Inflammatory macrophage treated with lipopolysaccharide for 4 hours (primary cell): ENCODE measurements around the gene CDKN1A.
"Not testable (repeated sequence)": the region's sequence is repeated elsewhere in the genome, so short reads cannot be mapped to it uniquely, and the experiment has no call there.

Source experiments
- DNase-seq: peaks from one replicate; pipeline ENCODE4 v3.0.0-alpha.2; 2020

The CDKN1A gene

GRCh38 chr6:36678488-36679042 is at the start of gene CDKN1A:
Gene CDKN1A (plus strand): TSS chr6:36678714. CDS start chr6:36684102, 5,388 bp downstream.
- DNase-seq: peak; percentile 94

DNA sequence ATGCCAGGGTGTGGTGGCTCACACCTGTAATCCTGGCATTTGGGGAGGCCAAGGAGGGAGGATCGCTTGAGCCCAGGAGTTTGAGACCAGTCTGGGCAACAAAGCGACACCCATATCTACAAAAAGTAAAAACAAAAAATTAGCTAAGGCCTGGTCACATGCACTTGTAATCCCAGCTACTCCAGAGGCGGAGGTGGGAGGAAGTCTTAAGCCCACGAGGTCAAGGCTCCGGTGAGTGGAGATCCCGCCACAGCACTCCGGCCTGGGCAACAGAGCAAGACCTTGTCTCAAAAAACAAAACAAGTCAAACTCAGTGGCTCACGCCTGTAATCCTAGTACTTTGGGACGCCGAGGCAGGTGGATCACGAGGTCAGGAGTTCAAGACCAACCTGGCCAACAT is 48.7 kb upstream of the CDKN1A start:
- no peak for DNase-seq

DNA sequence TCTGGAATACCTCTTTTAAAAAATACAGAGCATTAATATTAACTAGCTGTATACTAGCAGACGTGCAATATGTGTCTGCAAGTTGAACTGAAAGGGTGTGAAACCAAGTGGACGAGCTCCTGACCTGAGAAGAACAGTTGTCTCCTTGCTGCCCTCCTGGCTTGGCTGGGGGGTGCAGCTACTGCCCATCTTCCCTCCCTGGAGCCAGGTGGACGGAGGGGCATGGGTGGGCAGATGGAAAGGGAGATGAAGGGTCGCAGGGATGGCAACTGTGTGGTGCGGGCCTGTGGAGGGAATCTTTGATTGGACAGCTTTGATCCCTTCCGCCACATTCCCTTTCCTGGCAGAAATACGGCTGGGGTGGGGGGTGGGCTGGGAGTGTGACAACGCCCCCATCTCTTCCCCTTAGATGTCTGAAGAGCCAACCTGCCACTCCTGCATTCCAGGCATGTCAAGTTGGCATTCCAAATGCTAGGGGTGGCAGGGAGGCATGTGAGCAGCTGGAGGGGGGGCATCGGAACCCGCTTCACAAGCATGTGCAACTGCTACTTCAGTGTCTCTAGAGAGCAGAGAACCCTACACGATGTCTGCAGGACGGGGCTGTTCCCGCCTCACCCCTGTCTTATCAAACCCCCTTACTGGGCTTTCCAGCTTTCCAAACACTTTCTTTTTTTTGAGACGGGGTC is 47.0 kb upstream of the CDKN1A start:
- DNase-seq: no peak

- DNase-seq: no peak
Measured at GRCh38 chr6:36633370-36633769, 45.1 kb upstream of the CDKN1A start.

- DNase-seq: no peak
Measured at GRCh38 chr6:36633915-36634314, 44.6 kb upstream of the CDKN1A start.

- DNase-seq: no peak
Measured at GRCh38 chr6:36634317-36635108, 44.0 kb upstream of the CDKN1A start.

DNA sequence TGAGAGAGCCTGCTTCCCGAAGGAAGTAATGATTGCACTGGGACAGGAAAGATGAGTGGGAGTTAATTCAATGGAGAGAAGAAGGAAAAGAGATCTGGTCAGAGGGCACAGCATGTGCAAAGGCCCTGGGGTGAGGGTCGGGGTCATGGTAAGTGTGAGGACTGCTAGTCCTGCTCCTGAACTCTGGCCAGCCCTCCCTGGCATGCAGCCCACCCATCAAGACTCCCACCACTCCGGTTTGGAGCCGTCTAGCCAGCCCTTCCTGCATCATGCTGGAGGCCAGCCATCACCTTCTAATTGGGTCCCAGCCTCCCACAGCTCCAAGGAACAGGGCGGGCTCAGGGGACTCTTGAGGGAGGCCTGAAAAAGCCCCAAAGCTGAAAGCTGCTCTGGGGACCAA is 42.2 kb upstream of the CDKN1A start:
- no peak for DNase-seq

GRCh38 chr6:36636687-36637418 is 41.7 kb upstream of the CDKN1A start:
- DNase-seq: no peak

- no peak for DNase-seq
Measured at GRCh38 chr6:36638579-36638978, 39.9 kb upstream of the CDKN1A start.

DNA sequence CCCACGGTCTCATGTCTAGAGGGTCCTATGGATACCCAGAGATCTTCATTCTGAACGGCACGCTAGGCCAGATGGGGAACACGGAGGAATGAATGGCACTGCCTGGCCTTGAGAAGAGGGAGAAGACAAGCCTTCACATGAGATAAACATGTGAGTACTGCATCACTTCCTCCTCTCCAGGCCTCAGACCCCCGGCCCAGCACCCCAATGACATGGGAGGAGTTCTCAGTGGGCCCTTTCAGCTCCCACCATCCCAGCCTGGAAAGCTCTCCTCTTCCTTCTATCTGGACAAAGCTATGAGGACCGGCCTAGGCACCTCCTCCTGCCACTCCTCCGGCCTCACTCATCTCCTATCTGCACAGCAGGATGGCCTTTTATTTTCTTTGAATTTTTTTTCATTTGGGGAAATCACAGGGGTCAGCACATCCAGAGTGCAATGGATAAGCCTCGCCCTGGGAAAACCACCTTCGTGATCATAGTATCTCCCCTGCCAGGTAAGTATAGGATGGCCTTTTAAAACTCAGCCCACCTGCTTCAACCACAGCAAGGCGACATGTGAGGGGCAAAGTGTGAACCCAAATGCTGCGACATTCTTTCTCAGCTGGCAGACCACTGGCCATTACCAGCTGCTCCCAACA is 39.2 kb upstream of the CDKN1A start:
- no peak for DNase-seq

- DNase-seq: no peak
Measured at GRCh38 chr6:36641543-36641942, 37.0 kb upstream of the CDKN1A start.

DNA sequence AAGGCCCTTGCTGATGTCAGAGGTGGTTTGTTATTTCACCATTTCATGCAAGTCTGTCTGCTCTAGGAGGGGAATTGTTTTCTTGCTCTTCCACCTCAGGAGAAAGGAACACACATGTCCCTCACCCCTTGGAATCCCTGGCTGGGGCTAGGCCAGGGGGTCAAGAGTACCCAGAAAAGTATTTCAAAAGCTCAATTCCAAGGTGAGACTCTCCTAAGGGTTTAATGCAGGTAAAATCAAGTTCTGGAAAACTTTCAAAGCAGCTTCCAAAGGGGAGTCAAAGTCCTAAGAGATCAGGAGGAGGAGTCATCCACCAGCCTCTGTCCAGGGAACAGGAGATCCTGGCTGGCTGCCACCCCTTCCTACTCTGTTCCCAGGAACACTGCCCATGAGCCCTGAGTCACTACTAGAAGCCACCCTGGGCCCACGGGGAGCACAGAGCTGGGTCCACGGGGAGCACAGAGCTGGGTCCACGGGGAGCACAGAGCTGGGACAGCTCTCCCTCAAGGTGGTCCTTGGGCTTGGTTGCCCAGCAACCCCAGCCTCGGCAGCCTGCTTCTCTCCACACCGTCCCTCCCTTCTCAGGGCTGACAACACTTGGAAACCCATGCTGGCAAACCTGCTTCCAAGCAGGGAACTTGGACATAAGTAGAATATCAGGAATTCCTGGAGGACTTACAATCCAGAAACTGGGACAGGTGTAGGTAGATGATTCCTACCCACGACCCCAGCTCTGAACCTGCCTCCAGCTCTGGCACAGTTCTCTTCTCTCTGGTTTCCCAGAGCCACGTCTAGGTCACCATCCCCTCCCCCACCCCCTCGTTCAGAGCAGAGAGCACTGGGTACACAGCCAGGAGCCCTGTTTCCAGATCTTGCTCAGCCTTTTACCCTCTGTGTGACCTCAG is 35.3 kb upstream of the CDKN1A start:
- no peak for DNase-seq

DNA sequence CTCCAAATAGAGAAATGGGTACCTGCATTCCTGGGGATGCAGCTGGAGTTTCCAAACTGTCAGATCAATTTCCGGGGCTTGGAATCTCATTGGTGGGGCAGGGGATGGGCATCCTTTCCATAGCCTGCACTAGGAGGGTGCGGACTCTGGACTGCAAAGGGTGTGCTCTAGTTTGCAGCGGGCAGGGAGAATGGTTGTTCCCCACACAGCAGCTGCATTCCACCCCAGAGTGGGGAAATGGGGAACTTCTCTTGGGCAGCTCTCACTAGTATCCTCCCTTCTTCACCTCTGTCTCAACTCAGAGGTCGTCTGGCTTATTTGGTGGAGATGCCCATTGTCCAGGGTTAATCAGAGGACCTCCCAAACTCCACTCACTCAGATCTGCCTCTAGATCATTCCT is 34.5 kb upstream of the CDKN1A start:
- DNase-seq: no peak

- DNase-seq: no peak
Measured at GRCh38 chr6:36649086-36649485, 29.4 kb upstream of the CDKN1A start.

DNA sequence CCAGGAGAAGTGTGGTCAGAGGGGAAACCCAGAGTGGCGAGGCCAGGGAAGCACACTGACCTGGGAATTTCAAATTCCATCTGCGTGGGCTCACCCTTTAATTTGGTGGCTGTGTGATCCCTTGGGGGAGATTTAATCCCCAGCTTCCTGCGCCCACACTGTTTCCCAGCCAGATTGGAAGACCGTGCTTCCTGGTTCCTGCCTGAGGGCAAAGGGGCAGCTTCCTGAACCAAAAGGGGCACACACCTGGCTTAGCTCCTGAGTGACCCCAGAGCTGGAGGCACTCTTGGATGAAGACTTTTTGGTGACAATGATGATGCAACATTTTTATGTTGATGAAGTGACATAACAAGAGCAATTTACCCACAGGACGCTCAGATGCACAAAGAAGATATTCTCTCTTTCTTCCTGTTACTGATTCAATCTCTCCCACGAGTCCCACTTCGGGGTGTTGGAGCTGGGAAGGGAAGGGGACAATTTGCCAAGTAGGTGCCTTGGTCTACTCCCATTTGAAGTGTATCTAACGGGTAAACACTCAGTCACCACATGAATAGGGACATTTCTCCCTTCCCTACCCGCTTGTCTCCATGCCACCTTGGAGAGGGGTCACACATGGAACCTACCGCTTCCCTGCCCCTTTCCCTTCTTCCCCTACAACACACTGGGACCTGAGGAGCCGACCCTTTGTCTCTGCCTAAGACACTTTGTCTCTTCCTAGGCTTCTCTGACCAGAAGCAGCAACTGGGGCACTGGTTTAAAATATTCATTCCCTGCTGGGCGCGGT is 28.6 kb upstream of the CDKN1A start:
- no peak for DNase-seq

DNA sequence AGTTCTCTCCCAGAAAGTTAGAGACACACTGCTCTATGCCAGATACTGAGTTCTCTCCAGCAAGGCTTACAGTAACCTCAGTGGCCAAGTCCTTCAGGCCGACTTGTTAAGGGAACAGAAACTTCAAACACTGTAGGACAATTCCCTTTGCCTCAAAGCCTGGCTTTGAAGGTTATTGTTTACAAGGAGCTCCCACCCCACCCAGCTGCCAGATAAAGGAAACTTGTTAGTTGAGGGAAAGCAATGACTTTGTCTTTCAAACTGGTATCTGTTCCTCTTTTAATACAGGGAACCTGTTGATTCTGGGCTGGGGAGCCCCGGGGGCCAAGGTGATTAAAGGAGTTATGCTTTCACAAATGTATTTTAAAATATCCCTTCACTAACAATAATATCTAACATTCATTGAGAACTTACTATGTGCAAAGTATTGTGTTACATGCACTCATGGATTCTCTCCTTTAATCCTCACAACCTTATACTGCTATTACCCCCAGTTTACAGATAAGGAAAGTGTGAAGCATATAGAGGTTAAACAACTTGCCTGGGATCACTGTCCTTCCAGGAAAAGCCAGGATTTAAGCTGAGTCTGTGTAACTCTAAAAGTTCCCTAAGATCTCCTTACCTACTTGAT is 27.6 kb upstream of the CDKN1A start:
- DNase-seq: peak; percentile 72

- DNase-seq: no peak
Measured at GRCh38 chr6:36651659-36652379, 26.7 kb upstream of the CDKN1A start.

GRCh38 chr6:36654469-36654868 is 24.0 kb upstream of the CDKN1A start:
- not testable (repeated sequence) for DNase-seq

GRCh38 chr6:36655085-36655724 is 23.3 kb upstream of the CDKN1A start:
- DNase-seq: no peak
